ENCODE results near the gene IL16.
"Not testable (repeated sequence)": the region's sequence is repeated elsewhere in the genome, so short reads cannot be mapped to it uniquely, and the experiment has no call there.

The IL16 gene

DNA sequence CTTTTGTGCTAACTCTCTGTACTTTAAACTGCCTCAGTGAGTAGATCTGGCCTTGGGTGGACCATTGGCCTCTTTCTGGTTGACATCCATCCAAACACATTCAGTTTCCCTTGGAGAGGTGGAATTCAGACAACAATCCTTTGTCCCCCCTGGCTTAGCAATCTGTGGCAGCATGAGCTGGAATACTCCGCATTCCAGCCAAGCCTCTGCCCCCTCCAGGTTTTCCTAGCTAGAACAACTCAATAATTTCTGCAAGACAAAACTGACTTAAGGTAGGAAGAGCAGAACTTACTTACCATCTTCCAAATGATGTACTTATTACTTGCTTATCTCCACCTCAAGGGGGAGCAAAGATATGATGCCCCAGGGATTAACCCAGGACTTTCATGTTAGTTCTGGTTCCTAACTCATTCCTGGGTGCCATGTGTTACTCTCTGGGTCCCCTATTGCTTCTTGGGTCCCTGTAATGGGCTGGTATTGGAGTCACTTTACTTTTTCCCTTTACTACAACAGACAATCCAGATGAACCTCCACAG is 21.8 kb upstream of the IL16 start:
- DNase-seq = no peak

DNA sequence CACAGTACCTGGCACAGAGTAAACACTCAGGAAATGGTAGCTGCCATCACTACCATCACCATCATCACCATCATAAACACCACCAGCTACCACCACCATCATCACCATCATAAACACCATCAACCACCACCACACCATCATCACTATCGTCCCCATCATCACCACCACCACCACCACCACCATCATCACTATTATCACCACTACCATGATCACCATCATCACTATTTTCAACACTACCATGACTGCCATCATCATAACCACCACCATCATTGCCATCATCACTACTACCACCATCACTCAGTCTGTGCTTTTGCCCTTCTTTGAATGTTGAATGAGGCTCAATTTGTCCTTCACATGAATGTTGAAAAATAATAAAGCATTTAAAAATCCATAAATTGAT is 21.2 kb upstream of the IL16 start:
- no peak for DNase-seq

GRCh38 chr15:81176291-81176893 is 20.3 kb upstream of the IL16 start:
- DNase-seq = no peak

DNA sequence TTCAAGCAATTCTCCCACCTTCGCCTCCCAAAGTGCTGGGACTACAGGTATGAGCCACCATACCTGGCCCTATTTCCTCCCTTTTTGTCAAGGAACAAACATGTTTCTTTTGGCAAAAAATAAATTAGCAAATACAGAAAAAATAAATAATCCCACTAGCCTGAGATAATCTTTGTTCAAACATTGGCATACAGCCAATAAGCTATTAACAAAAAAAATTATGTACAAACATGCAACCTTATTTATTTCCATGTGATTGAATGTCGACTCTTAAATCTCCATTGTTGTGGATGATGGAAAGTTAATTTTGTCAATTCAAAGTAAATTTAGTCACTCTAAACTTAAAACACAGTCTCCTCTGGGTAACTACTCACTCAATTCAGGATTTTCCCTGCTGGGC is 18.3 kb upstream of the IL16 start:
- no peak for DNase-seq

GRCh38 chr15:81181220-81181619 is 15.5 kb upstream of the IL16 start:
- DNase-seq = no peak

DNA sequence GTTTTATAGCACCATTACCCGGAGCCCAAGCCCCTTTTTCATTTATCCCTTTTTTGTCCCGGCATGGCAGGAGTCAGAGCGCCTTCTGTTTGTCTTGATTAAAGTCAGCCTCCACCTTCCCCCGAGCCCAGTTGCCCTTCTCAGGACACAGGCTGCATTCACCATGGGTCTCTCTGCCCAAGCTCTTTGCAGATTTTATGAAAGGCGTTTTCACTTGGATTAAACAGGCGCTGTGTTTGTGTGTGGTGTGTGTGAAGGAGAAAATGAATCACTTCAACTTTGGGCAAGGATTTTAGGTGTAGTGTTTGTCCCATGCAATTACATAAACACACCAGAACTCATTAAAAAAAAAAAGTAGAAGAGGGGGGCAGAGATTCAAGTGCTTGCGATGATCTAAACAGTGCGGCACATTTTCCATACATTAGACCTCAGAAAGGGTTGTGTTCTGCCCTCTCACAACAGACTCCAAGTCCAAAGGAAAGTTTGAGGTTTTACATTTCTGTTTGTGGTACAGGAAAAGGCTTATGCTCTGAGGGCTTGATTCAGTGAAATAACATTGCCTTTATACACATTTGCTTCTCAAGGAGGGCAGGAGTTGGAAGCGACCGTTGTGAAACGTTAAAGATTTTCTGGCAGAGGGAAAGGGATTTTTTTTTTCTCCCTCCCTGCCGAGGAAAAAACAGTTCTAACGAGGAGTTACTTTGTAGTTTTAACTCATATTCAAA is 14.5 kb upstream of the IL16 start:
- no peak for DNase-seq

DNA sequence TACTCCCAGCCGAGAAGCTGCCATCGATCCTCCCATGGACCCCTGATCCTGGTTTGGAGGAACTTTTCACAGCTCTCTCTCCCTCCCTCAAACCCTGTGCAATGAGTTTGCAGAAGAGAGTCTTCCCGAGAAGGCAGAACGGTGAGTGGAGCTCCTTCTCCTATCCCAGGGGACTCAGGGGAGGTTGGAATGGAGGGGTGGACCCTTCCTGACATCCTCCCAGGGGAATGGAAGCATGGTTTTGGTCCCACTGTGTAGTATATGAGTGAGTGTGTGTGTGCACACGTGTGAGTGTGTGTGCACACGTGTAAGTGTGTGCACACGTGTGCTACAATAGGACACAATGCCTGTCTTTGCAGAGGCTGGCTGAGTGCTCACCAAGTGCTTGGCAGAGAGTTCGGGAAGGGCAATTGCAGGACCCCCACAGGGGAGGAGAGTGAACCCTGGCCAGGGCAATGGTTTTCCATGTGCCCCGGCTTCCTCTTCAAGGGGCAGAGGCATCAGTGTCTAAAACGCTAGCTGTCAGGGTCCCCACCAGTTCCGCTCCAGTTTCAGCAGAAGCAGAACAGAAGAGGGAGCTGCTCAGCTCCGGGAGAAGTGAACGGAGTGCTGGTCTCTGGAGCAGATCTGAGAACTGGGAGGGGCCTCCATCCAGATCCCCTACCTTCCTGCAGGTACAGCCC is 13.8 kb upstream of the IL16 start:
- DNase-seq = no peak

DNA sequence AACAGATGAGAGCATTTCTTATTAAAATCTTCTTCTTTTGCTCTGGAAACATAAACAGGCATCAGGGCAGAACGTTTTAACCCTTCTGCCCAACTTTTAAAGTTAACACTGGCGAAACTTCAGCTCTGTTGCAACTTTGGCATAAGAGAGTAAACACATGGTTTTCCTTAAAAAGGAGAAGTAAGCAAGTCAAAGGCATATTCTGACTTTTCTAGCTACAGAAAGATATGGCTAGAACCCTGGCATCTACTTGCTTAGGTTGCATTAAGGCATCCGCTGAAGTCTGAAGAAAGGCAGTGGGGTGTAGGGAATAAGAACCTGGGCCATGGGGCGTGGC is 13.3 kb upstream of the IL16 start:
- no peak for DNase-seq

DNA sequence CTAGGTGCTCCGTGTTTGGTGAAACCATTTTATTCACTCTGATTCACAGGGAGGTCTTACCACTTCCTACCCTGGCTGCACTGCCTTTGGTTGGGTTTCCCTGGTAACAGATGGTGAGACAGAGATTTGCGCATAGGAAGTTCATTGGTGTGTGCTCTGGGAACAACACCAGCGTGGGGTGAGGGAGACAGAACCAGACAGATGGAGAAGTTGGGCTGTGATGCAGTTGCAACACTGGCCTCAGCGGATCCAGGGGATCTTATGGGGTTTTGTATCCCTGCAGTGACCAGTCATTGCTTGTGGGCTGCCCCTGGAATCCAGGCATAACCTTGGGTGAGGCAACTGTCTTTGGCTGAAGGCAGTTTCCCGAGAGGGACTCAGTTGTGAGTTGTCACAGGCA is 12.5 kb upstream of the IL16 start:
- no peak for DNase-seq

DNA sequence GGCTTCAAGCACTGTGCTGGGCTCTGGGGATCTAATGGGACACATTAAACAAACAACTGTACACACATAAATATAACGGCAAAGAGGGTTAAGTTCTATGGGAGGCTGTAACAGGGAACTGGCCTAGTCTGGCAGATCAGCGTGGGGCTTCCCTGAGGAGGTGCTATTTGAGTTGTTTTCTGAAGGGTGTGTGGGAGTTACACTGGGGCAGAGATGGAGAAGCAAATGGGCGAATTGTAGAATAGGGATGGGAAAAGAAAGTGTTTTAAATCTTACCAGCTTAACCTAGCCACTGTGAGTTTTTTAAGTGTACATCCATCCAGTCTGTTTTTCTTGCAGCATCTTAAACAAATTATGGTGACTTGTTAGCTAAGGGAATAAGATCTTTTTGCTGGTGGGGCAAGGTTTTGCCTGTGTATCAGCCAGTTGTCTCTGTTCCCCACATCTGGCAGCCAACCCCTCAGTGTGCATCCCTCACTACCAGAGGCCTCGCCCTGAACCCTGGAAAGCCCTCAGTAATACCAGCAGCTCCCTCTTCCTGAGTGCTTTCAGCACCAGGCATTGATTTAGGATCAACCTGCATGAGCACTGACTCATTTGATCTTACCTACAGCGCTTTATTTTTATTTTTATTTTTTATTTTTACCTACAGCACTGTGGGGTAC is 10.9 kb upstream of the IL16 start:
- DNase-seq = no peak

DNA sequence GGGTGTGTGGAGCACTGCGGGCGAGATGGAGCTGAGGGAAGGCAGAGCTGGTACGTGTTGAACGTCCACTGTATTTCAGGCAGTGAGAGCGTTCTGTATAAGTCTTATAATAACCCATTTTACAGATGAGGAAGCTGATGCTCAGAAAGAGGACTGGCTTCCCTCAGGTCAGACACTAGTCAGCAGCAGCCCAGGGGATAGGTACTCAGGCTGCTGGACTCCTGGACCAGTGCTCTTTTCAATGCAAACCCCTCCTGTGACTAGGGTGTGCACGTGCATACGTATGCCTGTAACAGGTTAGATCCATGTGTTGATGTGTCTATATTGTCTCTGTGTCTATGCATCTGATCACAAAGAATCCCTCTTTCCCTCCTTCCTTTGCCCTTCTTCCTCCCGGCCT is 8.3 kb upstream of the IL16 start:
- DNase-seq = no peak

- no peak for DNase-seq
Measured at GRCh38 chr15:81189583-81190283, 6.9 kb upstream of the IL16 start.

DNA sequence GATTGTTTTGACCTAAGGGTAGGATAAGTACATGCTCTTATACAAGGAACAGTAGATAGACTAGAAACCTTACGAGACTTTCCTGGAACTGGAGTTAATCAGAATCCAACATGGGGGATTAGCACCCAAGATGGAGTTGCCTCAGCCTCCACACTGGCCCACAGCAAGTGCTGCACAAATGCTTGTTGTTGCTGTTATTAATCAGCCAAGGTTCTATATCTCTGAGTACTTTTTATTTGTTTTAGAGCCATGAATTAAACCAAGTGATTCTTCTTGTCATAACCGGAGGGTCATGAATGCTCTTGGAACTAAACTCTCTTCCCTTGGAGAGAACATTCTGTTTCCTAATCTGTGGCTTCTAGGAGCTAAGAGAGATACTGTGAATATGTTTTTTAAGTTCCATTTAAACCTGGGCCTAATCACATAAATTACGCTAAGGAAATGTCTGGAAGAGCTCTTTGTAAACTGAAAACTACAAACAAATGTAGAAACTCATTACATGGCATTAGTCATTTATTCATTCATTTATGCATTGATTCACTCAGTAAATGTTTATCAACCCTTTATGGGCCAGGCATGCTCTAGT is 5.7 kb upstream of the IL16 start:
- DNase-seq = no peak

DNA sequence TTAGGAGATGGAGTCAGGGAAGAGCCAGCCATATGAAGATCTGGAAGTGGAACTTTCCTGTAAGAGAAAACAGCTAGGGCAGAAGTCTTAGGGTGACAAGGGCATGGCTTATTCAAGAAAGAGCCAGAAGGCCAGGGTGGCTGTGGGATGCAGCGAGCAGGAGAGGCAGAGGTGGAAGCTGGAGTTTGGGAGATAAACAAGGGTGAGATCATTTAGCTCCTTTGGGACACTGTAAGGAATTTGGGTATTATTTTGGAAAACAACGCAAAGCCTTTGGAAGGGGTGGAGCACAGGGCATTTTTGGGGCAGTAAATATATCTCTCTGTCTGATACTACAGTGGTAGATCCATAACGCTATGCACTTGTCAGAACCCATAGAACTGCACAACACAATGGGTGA is 5.0 kb upstream of the IL16 start:
- DNase-seq = no peak

DNA sequence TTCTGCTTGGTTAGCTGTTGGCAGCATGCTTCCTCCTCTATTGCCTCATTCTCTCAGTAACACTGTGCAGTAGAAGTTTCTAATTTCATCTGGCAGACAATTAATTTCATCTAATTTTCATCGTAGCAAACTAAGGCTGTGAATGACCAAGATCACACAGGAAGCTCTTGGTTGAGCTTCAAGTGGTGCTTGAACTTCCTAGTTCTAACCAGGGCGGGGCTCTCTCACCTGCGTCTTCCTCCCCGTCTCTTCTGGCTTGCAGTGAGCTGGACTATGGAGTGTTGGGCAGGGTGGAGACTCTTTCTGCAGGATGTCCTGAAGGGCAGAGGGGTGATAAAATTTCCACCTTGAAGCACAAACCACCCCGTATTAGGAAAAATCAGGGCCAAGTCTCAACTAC is 2.0 kb upstream of the IL16 start:
- no peak for DNase-seq

- no peak for DNase-seq
Measured at GRCh38 chr15:81195339-81195864, 1.3 kb upstream of the IL16 start.

GRCh38 chr15:81197255-81197630 is 564 bp downstream of the IL16 start:
- DNase-seq = no peak

DNA sequence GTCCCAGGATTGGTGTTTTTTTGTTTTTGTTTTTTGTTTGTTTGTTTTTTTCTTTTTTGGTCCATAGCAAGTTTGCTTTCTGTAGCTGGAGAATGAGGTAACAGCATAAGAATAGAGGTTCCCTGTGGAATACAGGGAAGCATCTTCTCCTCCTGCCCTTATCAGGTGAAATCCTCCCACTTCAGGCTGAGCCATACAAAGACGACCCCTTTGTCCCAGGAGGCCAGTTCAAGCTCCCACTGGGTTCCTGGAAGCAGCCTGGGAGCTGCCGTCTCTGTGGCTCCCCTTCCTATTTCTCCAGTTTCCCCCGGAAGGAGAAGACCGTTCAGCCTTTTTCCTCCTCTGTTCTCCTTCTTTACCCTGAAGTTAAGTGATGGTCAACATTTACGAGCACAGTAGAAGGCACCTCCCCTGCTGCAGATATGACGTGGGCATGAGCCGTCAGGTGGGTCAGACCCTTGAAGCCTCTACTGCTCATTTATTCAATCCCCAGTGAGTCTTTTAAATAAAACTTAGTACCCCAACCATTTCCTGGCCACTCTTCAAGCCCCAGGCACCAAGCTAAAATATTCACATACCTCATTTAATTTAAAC is 1.1 kb downstream of the IL16 start:
- no peak for DNase-seq

- DNase-seq = no peak
Measured at GRCh38 chr15:81199031-81199779, 2.5 kb downstream of the IL16 start.

GRCh38 chr15:81206018-81206417 is 9.3 kb downstream of the IL16 start:
- no peak for DNase-seq

- DNase-seq = not testable (repeated sequence)
Measured at GRCh38 chr15:81207987-81208386, 11.3 kb downstream of the IL16 start.
